GM21825 (cell line): ENCODE data around the gene TRAPPC2L.

Experiments used
- ATAC-seq: cut with Tn5 transposase; IDR thresholded peaks from one replicate; pipeline ENCODE4 v1.9.1; 2021; ENCODE audit warnings: mild to moderate bottlenecking, moderate library complexity; ENCODE audit not compliant: unreplicated experiment

TRAPPC2L gene

GRCh38 chr16:88856828-88857727 lies at the start of gene TRAPPC2L, which contains the start of gene GALNS:
Gene TRAPPC2L (plus strand): TSS chr16:88857127. CDS start chr16:88857151, 24 bp downstream.
Gene GALNS (minus strand): TSS chr16:88856947. CDS start chr16:88856877, 70 bp downstream.
- ATAC-seq, result peak; percentile 73

- ATAC-seq, result no peak
These were observed 49.7 kb upstream of the TRAPPC2L start for GRCh38 chr16:88807142-88807625.

GRCh38 chr16:88807626-88808453 lies 49.1 kb upstream of the TRAPPC2L start:
- ATAC-seq, result no peak

- ATAC-seq, result no peak
These were observed 47.8 kb upstream of the TRAPPC2L start for GRCh38 chr16:88809068-88809675.

GRCh38 chr16:88809676-88810165 lies 47.2 kb upstream of the TRAPPC2L start:
- ATAC-seq, result no peak

- ATAC-seq, result no peak
These were observed 46.6 kb upstream of the TRAPPC2L start for GRCh38 chr16:88810166-88810911.

- ATAC-seq, result peak; percentile 41
These were observed 45.8 kb upstream of the TRAPPC2L start for GRCh38 chr16:88810912-88811768.

GRCh38 chr16:88811769-88812512 lies 45.0 kb upstream of the TRAPPC2L start, which contains the start of gene APRT:
Gene APRT (minus strand): TSS chr16:88811928. CDS start chr16:88811899, 29 bp downstream.
- ATAC-seq, result peak; percentile 57

GRCh38 chr16:88812513-88813268 lies 44.2 kb upstream of the TRAPPC2L start:
- no peak for ATAC-seq

- ATAC-seq, result no peak
These were observed 43.4 kb upstream of the TRAPPC2L start for GRCh38 chr16:88813269-88814143.

- no peak for ATAC-seq
These were observed 42.8 kb upstream of the TRAPPC2L start for GRCh38 chr16:88814144-88814502.

GRCh38 chr16:88815227-88815626 lies 41.7 kb upstream of the TRAPPC2L start:
- ATAC-seq, result no peak

GRCh38 chr16:88815901-88816589 lies 40.9 kb upstream of the TRAPPC2L start:
- no peak for ATAC-seq

GRCh38 chr16:88816736-88817535 lies 40.0 kb upstream of the TRAPPC2L start:
- ATAC-seq, result no peak
